HG03066 (cell line): Measurements from ENCODE around the gene LSM12.
A peak's percentile ranks its signal among the peaks of the same experiment; 100 is the strongest.
"Not testable (repeated sequence)": the region's sequence is repeated elsewhere in the genome, so short reads cannot be mapped to it uniquely, and the experiment has no call there.

Experiments used
- ATAC-seq: cut with Tn5 transposase; IDR thresholded peaks from one replicate; pipeline ENCODE4 v1.9.1; 2021; ENCODE audit warnings: low read depth; ENCODE audit not compliant: unreplicated experiment

Gene LSM12

GRCh38 chr17:44066204-44066930, at the start of gene LSM12:
Gene LSM12 (minus strand): TSS chr17:44066671. CDS start chr17:44066587, 84 bp downstream.
- peak; percentile 48 for ATAC-seq

- no peak for ATAC-seq
Measured at GRCh38 chr17:44115585-44116415, 49.3 kb upstream of the LSM12 start.

GRCh38 chr17:44113868-44114840, 47.7 kb upstream of the LSM12 start:
- no peak for ATAC-seq

- no peak for ATAC-seq
Measured at GRCh38 chr17:44113382-44113781, 46.9 kb upstream of the LSM12 start.

- no peak for ATAC-seq
Measured at GRCh38 chr17:44112284-44113280, 46.1 kb upstream of the LSM12 start.

GRCh38 chr17:44111777-44112176, 45.3 kb upstream of the LSM12 start:
- no peak for ATAC-seq

- ATAC-seq, result peak; percentile 63
Measured at GRCh38 chr17:44110823-44111633, 44.6 kb upstream of the LSM12 start.

- no peak for ATAC-seq
Measured at GRCh38 chr17:44110011-44110686, 43.7 kb upstream of the LSM12 start.

GRCh38 chr17:44109312-44109630, 42.8 kb upstream of the LSM12 start:
- no peak for ATAC-seq

- no peak for ATAC-seq
Measured at GRCh38 chr17:44108440-44109311, 42.2 kb upstream of the LSM12 start.

- no peak for ATAC-seq
Measured at GRCh38 chr17:44106801-44107200, 40.3 kb upstream of the LSM12 start.

- ATAC-seq, result no peak
Measured at GRCh38 chr17:44105941-44106340, 39.5 kb upstream of the LSM12 start.

- ATAC-seq, result no peak
Measured at GRCh38 chr17:44105483-44105882, 39.0 kb upstream of the LSM12 start.

GRCh38 chr17:44102849-44103622, 36.6 kb upstream of the LSM12 start:
- no peak for ATAC-seq

- not testable (repeated sequence) for ATAC-seq
Measured at GRCh38 chr17:44101858-44102257, 35.4 kb upstream of the LSM12 start.

GRCh38 chr17:44097110-44097958, 30.9 kb upstream of the LSM12 start:
- ATAC-seq, result no peak
